Cardiac muscle cell (in vitro differentiated cells and primary cell): Measurements from ENCODE around the gene ALKBH3. TPM values are rescaled to one million over a fixed set of nuclear protein-coding genes. Genes with fewer than 3 reads are reported as not detected.

Experiments used
- DNase-seq, 2 donors: peaks; one replicate each; pipeline versions ENCODE4 v3.0.0 to v3.0.0-alpha.2; 2010 to 2017; ENCODE audit warnings: low read depth in 1 of 2, low spot score in 1 of 2
- H3K27ac ChIP-seq: fragments of 200-600 bp; sonication (generic); 2 replicates; pipeline ENCODE4 v1.5.1; 2016
- H3K27me3 ChIP-seq: fragments of 200-600 bp; sonication (generic); 2 replicates; pipeline ENCODE4 v1.6.0; 2016; ENCODE audit warnings: control low read depth
- H3K36me3 ChIP-seq: fragments of 200-600 bp; sonication (generic); 2 replicates; pipeline ENCODE4 v1.5.1; 2016; ENCODE audit warnings: control low read depth
- H3K4me1 ChIP-seq: fragments of 200-600 bp; sonication (generic); 2 replicates; pipeline ENCODE4 v1.8.1; 2017; ENCODE audit warnings: low read depth, mild to moderate bottlenecking, mixed run types
- H3K4me3 ChIP-seq: fragments of 200-600 bp; sonication (generic); 2 replicates; pipeline ENCODE4 v1.5.1; 2016; ENCODE audit warnings: mild to moderate bottlenecking
- H3K9me3 ChIP-seq: fragments of 200-600 bp; sonication (generic); 2 replicates; pipeline ENCODE4 v1.5.1; 2017; ENCODE audit warnings: low read depth, mild to moderate bottlenecking, control low read depth
- polyA plus RNA-seq: library from polyadenylated mRNA; unstranded; fragments of >200 nt; fragmentation: Nextera tagmentation; extraction: Ambion mirVana; gene quantifications from 2 replicates; pipeline ENCODE4 v1.2.1, GENCODE V29; 2016
- total RNA-seq: library from RNA; depleted of rRNA; stranded (reverse); fragments of >200 nt; gene quantifications from 2 replicates; pipeline ENCODE4 v1.2.3, GENCODE V29; 2016
- TF ChIP-seq, protein P1 (sequence below): IDR thresholded peaks from 2 replicates; pipeline ENCODE4 v1.5.1; 2012; ENCODE audit warnings: low read depth, mild to moderate bottlenecking, low read length

The ALKBH3 gene
- total and polyA plus RNA-seq, 2 experiments from 2014 or later = 25.0 to 26.4 TPM

DNA sequence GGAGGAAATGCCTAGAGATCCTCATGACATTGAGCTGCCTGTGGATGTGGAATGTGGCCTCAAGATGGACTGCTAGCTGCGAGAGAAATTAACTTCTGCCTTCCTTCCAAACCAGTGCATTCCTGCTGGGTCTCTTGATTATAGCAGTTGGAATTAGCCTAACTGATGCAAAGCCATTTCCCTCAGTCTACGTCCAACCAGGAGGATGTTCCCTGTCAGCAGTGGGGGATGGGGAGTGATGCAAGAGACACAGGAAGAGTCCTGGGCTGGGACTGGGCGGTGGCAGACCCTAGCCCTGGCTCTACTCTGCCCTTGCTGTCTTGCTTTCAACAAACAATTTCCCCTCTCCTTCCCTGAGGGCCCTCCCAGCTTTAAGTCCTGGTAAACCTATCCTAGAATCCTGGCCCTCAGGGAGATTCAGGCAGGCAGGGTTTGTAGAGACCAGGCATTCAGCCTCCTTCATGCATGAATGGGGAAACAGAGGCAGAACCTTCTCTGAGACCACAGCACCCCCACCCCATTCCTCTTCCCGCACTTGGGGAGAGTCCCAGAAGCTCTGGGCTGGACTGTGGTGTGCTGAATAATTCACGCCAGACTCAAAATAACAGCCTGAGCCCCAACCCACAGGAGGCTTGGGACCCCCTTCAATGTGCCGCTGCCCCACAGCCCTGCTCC, 78.8 kb downstream of the ALKBH3 start:
- Histone ChIP-seq H3K27ac (no peak overlapping the region), H3K4me3 (no peak overlapping the region), H3K9me3 (no peaks in the 10 kb centered on the region), H3K27me3 (no peaks in the 10 kb centered on the region), H3K4me1 (peaks cover 8% of the 10 kb centered on the region), H3K36me3 (no peaks in the 10 kb centered on the region)
- DNase-seq = peak in 1 of 2 donors; percentile 21
- TF ChIP-seq, protein P1, sequence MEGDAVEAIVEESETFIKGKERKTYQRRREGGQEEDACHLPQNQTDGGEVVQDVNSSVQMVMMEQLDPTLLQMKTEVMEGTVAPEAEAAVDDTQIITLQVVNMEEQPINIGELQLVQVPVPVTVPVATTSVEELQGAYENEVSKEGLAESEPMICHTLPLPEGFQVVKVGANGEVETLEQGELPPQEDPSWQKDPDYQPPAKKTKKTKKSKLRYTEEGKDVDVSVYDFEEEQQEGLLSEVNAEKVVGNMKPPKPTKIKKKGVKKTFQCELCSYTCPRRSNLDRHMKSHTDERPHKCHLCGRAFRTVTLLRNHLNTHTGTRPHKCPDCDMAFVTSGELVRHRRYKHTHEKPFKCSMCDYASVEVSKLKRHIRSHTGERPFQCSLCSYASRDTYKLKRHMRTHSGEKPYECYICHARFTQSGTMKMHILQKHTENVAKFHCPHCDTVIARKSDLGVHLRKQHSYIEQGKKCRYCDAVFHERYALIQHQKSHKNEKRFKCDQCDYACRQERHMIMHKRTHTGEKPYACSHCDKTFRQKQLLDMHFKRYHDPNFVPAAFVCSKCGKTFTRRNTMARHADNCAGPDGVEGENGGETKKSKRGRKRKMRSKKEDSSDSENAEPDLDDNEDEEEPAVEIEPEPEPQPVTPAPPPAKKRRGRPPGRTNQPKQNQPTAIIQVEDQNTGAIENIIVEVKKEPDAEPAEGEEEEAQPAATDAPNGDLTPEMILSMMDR = no peak

DNA sequence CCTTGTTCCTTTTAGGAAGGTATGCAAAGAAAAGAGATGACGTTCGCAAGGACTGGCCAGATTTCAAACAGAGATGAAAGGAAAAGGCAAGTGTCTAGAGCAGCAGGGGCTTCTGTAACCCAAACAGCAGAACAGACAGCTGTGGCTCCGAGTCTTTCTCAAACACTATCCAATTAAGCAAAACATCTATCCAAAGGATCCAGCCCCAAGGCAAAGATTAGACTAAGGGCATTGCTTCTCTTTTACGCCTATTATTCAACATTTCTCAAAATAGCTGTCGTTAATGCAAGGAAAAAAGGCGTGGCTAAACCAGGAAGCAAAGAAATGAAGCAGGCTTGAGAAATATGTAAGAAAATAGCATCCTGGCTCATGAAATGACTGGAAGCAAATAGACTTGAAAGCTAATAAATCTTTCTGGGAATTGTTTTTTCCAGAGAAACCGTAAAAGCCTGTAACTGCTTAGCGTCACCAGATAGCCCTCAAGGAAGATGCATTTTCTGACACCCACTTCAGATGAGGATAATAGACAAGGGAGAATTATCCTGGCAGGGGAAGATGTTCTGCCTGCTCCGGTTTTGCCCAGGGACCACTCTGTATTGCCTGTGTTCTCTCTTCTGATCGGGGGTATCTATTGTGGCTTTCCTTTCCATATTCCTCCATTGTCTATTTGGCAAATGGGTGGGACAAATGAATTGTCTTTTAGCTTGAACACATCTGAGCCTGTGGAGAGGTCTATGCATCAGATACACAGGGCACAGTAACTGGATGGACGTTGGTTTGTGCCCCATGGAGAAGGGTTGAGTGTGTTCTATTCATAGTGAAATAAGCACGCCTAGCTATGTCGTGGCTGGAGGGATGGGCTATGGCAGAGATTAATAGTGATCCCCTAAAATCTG, 82.0 kb downstream of the ALKBH3 start:
- H3K4me3 ChIP-seq = no peak overlapping the region
- H3K9me3 ChIP-seq = no peaks in the 10 kb centered on the region
- peak in 1 of 2 donors; percentile 13 for DNase-seq
- peaks cover 8% of the 10 kb centered on the region for H3K4me1 ChIP-seq
- no peaks in the 10 kb centered on the region for H3K27me3 ChIP-seq
- no peak overlapping the region for H3K27ac ChIP-seq
- TF ChIP-seq, protein P1 = no peak
- H3K36me3 ChIP-seq = no peaks in the 10 kb centered on the region

- Histone ChIP-seq H3K4me3 (no peak overlapping the region), H3K4me1 (peaks cover 8% of the 10 kb centered on the region), H3K27me3 (no peaks in the 10 kb centered on the region), H3K27ac (no peak overlapping the region), H3K9me3 (no peaks in the 10 kb centered on the region), H3K36me3 (no peaks in the 10 kb centered on the region)
- TF ChIP-seq, protein P1 = no peak
- DNase-seq = no peak
Observed at GRCh38 chr11:43963279-43963620, 82.6 kb downstream of the ALKBH3 start.

DNA sequence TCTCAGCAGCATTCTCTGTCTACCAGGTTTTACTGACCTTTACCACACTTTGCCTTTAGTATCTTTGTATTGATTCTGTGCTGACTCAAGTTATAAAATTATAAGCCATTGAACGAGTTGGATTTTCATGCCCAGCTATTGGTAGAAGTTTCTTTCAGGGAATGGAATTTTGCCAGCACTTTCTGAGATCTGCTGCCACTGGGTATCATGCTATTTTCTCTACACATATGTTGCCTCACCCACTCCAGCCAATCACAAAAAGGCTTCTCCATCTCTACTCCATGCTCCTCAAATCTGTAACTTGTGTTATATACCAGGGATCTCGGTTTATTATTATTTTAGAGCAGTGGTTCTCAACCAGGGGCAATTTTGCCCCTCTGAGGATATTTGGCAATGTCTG, 87.0 kb downstream of the ALKBH3 start:
- Histone ChIP-seq H3K9me3 (no peaks in the 10 kb centered on the region), H3K4me1 (peaks cover 16% of the 10 kb centered on the region), H3K36me3 (no peaks in the 10 kb centered on the region), H3K4me3 (no peak overlapping the region), H3K27me3 (no peaks in the 10 kb centered on the region), H3K27ac (no peak overlapping the region)
- DNase-seq = no peak
- TF ChIP-seq, protein P1 = no peak

DNA sequence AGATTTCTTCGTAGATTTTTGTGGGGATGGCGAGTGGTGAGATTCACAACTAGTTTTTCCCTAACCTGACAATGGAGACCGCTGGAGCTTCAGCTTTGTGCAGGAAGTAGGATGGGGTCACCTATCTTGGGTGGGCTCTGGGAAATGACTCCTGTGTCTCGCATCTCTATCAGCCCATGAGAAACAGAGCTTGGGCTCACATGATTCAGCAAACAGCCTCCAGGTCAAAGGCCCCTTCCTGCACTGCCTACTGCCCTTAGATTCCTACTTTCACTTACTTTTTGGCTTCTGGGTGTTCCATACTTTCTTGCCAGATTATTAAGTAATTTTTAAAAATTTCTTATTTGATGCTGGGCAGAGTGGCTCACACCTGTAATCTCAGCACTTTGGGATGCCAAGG, 88.1 kb downstream of the ALKBH3 start:
- H3K4me3 ChIP-seq = no peak overlapping the region
- no peak for DNase-seq
- no peak overlapping the region for H3K27ac ChIP-seq
- TF ChIP-seq, protein P1 = no peak
- no peaks in the 10 kb centered on the region for H3K27me3 ChIP-seq
- H3K36me3 ChIP-seq = no peaks in the 10 kb centered on the region
- peaks cover 14% of the 10 kb centered on the region for H3K4me1 ChIP-seq
- no peaks in the 10 kb centered on the region for H3K9me3 ChIP-seq
